Urothelium cell line (cell line): ENCODE data around the gene SF3B5.
A peak's percentile ranks its signal among the peaks of the same experiment; 100 is the strongest.
"Not testable (repeated sequence)": the region's sequence is repeated elsewhere in the genome, so short reads cannot be mapped to it uniquely, and the experiment has no call there.

Experiments
- DNase-seq: peaks from one replicate; pipeline ENCODE4 v3.0.0; 2011; ENCODE audit warnings: low spot score, mixed read lengths
- FAIRE-seq: peaks from 2 replicates; lab custom pipeline; 2011; peaks lifted over from hg19 to GRCh38; lab: Jason Lieb, UNC

SF3B5 gene

GRCh38 chr6:144064402-144065212 lies 30.8 kb downstream of the SF3B5 start:
- DNase-seq (no peak), FAIRE-seq (no peak)

DNA sequence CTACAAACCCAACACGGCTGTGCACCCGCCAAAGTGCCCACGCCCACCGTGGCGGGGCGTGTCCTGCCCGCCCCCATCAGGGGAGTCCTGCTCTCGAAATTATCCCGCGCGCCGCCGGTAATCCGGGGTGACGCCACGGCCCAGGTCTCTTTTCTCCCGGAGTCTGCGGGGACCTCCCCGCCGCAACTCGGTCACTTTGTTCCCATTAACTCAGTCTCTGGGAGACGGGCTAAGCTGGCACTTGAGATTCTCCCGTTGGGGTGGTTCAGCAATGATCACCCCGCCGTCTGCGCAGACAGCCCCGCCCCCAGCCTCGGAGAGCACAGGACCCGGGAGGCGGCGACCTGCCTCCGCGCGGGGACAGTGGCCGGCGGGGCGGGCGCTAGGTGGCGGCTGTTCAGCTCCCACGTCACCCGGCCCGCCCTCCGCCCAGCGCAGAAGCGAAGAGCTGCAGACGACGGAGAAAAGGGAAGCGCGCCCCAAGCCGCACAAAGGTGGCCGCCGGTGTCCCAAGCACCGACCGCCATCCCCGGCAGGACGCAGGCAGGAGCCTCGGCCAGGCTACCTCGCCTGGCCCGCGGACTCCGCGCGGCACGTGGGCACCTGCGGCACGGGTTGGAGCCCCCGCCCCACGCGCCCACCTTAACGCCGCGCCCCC lies 31.5 kb downstream of the SF3B5 start:
- FAIRE-seq (no peak), DNase-seq (peak; percentile 87)

- no peak for DNase-seq
- FAIRE-seq: no peak
These were observed 32.1 kb downstream of the SF3B5 start for GRCh38 chr6:144063246-144063743.

- FAIRE-seq (no peak), DNase-seq (no peak)
These were observed 32.6 kb downstream of the SF3B5 start for GRCh38 chr6:144062786-144063185.

GRCh38 chr6:144059139-144059538 lies 36.2 kb downstream of the SF3B5 start:
- no peak for DNase-seq
- FAIRE-seq: no peak

DNA sequence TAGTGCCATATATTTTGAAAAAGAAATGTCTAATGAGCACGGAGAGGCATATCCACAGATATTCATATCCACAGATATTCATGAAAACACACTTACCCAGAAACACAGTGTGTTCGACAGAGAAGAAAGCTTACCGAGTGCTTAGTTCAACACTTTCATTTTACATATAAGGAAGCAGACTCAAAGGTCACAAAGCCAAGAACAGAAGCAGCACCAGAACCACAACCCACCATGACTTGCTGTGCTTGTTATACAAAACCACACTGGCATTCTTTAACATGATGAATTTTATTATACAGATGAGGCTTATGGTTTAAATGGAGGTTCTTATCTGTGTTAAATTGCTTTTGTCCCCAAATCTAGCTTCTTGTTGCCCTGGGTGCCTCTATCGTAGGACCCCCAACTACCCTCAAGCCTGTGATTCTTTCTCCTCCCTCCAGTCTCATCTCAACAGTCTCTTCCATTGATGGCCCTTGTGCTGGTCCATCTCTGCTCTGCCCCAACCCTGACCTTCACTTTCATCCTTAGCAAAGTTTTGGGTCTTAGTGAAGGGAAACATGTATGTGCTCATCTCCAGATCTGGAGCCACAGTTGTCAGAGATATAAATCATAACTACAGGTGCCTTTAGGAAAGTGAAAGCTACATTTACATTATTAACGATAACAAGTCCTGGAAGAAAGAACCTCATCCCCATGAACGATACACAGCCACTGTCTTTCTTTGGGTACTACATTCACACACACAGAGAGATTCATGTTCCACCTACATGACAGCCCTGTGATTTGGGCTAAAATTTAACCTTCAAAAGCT lies 40.0 kb downstream of the SF3B5 start:
- no peak for FAIRE-seq
- no peak for DNase-seq

- DNase-seq: no peak
- FAIRE-seq: no peak
These were observed 41.8 kb downstream of the SF3B5 start for GRCh38 chr6:144053601-144054000.

DNA sequence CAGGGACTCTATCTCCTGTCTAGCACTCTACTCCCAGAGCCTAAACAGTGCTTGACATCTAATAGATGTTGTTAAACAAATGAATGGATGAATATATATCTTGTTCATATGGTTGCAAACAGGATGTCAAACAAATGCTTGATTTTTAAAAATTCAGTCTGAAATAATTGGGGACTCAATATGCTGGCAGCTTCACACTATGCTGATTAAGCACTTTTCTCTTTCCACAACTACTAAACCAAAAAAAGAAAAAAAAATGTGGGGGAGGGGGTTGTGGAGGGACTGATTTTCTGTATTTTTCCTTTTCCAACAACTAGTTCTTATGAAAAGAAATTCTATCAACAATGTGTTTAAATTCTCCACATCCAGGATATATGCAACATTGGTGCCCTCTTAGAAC lies 42.9 kb downstream of the SF3B5 start:
- DNase-seq (no peak), FAIRE-seq (no peak)

DNA sequence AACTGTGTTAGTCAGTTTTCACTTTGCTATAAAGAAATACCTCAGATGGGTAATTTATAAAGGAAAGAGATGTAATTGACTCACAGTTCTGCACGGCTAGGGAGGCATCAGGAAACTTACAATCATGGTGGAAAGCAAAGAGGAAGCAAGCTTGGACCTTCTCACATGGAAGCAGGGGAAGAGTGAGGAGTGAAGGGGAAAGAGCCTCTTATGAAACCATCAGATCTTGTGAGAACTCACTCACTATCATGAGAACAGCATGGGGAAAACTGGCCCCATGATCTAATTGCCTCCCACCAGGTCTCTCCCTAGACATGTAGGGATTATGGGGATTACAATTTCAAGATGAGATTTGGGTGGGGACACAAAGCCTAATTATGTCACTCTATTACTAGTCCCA lies 46.0 kb downstream of the SF3B5 start:
- DNase-seq (no peak), FAIRE-seq (no peak)

- DNase-seq (no peak), FAIRE-seq (no peak)
These were observed 47.7 kb downstream of the SF3B5 start for GRCh38 chr6:144047688-144048087.

- DNase-seq, FAIRE-seq: not testable (repeated sequence)
These were observed 48.7 kb downstream of the SF3B5 start for GRCh38 chr6:144046672-144047071.

GRCh38 chr6:144044989-144045388 lies 50.4 kb downstream of the SF3B5 start:
- not testable (repeated sequence) for DNase-seq, FAIRE-seq
